T-helper 2 cell treated with Interferon-gamma antibody and Interleukin-4, amounts not matched to agents 100 ng/mL and 5 ng/mL, for 36 hours (primary cell): Measurements from ENCODE around the gene SEMA3E. TPM values are rescaled to one million over a fixed set of nuclear protein-coding genes. Genes with fewer than 3 reads are reported as not detected.
"Not testable (repeated sequence)": the region's sequence is repeated elsewhere in the genome, so short reads cannot be mapped to it uniquely, and the experiment has no call there.

Source experiments
- intact Hi-C: fragments of 100-400 bp; cut with micrococcal nuclease; formaldehyde crosslinking; loops from one replicate; pipeline ENCODE4 v1.15.1; 2023
- total RNA-seq: library from RNA; stranded (reverse); gene quantifications from 2 replicates; pipeline ENCODE4 v1.2.3, GENCODE V29; 2022

SEMA3E gene
- total RNA-seq, 1 donor from 2014 or later, result not detected

GRCh38 chr7:83487801-83488200 lies 161.1 kb downstream of the SEMA3E start:
- intact Hi-C loops, result no loop called here

- intact Hi-C loops, result no loop called here
Observed at GRCh38 chr7:83486957-83487356, 162.0 kb downstream of the SEMA3E start.

- intact Hi-C loops, result no loop called here
Observed at GRCh38 chr7:83486536-83486935, 162.4 kb downstream of the SEMA3E start.

- intact Hi-C loops, result no loop called here
Observed at GRCh38 chr7:83484826-83485225, 164.1 kb downstream of the SEMA3E start.

DNA sequence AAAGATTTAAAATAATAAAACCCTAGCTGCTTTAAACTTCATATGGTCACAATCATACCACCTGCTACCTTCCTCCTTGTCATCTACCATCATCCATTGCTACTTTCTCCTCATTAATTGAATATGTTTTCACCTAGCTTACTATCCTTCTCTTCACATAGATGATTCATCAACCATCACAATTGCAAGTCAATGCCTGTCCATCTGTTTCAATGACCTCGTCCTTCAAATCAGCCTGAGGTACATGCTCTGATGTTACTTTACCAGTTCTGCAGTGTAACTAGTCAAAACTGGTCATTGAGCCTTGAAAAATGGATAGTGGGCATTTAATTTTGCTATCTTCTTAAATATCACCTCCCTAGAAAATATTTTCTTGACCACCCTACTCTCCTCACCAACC lies 164.7 kb downstream of the SEMA3E start:
- intact Hi-C loops, result no loop called here

- intact Hi-C loops, result no loop called here
Observed at GRCh38 chr7:83478616-83479015, 170.3 kb downstream of the SEMA3E start.

GRCh38 chr7:83476511-83477050 lies 172.4 kb downstream of the SEMA3E start:
- intact Hi-C loops, result no loop called here

GRCh38 chr7:83475420-83475819 lies 173.5 kb downstream of the SEMA3E start:
- intact Hi-C loops, result no loop called here

DNA sequence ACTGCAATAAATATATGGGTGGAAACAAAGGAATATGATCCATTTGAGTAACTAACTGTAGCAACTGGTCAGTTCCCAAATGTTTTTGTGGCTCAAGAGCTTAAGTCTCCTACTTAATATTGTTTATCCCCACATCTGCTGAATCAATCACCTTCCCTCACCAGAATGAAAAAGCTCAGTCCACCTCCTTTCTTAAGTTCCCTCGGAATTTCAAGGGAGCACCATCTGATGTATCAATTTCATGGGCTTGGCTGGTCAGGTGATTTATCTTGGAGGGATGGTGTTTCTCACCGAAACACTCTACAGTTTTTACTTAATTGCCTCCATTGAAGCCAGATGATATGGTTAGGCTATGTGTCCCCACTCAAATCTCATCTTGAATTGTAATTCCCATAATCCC lies 176.6 kb downstream of the SEMA3E start:
- intact Hi-C loops, result no loop called here

GRCh38 chr7:83469491-83469890 lies 179.4 kb downstream of the SEMA3E start:
- intact Hi-C loops, result no loop called here

- intact Hi-C loops, result no loop called here
Observed at GRCh38 chr7:83469076-83469475, 179.9 kb downstream of the SEMA3E start.

- intact Hi-C loops, result no loop called here
Observed at GRCh38 chr7:83468251-83468739, 180.6 kb downstream of the SEMA3E start.

DNA sequence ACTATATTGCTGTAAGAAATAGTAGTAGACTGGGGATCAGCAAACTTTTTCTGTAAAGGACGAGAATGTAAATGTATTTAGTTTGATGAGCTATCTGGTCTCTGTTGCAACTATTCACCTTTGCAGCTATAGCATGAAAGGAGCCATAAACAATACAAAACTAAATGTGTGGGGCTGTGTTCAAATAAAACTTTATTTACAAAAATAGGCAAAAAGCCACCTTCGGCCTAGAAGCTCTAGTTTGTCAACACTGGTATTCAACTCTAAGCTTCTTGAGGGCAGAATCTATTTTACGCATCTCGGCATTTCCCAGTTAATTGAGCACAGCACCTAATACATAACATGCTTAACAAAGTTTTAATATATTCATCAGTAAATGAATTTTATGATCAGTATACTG lies 181.4 kb downstream of the SEMA3E start:
- intact Hi-C loops, result no loop called here

DNA sequence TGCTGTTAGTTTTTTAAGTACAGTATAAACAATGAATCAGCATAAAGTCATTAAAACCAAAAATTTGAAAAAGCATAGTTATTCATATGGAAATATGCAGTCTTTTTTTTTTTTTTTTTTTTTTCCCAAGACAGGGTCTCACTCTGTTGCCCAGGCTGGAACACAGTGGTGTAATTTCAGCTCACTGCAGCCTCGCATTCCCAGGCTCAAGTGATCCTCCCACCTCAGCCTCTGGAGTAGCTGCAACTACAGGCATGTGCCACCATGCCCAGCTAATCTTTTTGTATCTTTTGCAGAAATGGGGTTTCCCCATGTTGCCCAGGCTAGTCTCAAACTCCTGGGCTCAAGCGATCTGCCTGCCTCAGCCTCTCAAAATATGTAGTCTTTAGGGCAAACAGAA lies 182.0 kb downstream of the SEMA3E start:
- intact Hi-C loops, result no loop called here

DNA sequence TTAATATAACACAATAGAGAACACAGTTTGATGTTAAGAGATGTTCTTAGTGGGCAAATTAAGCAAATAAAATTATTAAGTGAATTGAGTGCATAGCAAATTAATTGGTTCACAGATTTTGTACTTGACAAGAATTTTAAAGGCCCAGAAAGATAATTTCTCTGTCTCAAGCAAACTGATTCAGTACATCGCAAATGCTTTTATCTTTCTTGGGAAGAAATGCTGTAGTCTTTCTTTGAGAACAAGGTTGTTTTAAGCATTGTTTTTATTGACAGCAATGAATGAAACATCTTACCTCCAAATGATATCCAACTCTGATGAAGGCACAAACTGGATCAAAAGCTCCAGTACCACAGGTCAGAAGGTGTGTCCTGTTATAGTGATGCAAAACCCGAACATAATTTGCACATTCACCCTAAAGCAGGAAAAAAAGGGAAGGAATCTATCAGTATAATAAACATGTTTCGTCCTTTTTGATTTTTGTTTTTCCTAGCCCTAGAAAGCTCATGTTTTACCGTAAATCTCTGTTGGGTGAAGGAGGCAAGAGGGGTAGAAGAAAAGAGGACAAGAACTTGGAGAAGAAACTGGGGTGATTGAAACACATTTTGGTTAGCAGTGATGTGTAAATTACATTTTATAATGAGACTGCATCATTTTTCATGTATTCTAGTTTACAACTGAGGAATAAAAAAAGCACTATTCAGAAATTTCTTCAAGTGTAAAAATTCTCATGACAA lies 182.6 kb downstream of the SEMA3E start:
- intact Hi-C loops, result no loop called here

GRCh38 chr7:83465643-83466042 lies 183.3 kb downstream of the SEMA3E start:
- intact Hi-C loops, result no loop called here

DNA sequence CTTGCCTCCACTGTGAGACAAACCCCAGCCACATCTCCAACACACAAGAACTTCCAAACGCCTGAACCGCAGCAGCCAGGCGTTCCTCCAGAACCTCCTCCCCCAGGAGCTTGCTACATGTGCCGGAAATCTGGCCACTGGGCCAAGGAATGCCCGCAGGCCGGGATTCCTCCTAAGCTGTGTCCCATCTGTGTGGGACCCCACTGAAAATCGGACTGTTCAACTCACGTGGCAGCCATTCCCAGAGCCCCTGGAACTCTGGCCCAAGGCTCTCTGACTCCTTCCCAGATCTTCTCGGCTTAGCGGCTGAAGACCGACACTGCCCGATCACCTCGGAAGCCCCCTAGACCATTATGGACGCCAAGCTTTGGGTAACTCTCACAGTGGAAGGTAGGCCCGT lies 187.1 kb downstream of the SEMA3E start:
- intact Hi-C loops, result not testable (repeated sequence)

- intact Hi-C loops, result not testable (repeated sequence)
Observed at GRCh38 chr7:83459930-83460653, 188.8 kb downstream of the SEMA3E start.

DNA sequence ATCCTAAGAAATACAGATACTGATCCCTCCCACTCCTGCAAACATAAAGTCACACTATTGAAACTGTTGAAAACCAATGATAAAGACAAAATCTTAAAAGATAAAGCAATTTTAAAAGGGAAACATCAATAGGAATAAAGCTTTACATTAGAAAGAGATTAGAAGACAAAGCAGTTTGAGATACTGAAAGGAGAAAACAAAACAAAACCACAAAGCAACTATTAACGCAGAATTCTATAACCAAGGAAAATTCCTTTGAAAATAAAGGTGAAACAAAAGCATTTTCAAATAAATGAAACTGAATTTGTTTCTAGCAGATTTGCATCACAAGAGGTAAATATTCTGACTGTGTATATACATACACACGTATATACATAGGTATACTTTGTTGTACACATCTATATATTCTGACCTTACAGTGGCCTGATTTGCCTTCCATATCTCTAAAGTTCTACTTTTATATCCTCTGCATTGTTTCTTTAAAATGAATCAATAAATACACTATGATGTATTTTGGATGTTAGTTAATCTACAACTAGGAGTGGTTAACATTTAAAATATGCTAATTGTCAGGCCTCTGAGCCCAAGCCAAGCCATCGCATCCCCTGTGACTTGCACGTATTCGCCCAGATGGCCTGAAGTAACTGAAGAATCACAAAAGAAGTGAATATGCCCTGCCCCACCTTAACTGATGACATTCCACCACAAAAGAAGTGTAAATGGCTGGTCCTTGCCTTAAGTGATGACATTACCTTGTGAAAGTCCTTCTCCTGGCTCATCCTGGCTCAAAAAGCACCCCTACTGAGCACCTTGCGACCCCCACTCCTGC lies 189.6 kb downstream of the SEMA3E start:
- intact Hi-C loops, result not testable (repeated sequence)

- intact Hi-C loops, result no loop called here
Observed at GRCh38 chr7:83457022-83457892, 191.7 kb downstream of the SEMA3E start.

- intact Hi-C loops, result no loop called here
Observed at GRCh38 chr7:83456413-83456812, 192.5 kb downstream of the SEMA3E start.
